GM21529 (cell line): ENCODE data around the gene LMAN1.
A peak's percentile ranks its signal among the peaks of the same experiment; 100 is the strongest.

Experiments
- ATAC-seq: cut with Tn5 transposase; IDR thresholded peaks from one replicate; pipeline ENCODE4 v1.9.1; 2021; ENCODE audit not compliant: unreplicated experiment

LMAN1 gene, protein sequence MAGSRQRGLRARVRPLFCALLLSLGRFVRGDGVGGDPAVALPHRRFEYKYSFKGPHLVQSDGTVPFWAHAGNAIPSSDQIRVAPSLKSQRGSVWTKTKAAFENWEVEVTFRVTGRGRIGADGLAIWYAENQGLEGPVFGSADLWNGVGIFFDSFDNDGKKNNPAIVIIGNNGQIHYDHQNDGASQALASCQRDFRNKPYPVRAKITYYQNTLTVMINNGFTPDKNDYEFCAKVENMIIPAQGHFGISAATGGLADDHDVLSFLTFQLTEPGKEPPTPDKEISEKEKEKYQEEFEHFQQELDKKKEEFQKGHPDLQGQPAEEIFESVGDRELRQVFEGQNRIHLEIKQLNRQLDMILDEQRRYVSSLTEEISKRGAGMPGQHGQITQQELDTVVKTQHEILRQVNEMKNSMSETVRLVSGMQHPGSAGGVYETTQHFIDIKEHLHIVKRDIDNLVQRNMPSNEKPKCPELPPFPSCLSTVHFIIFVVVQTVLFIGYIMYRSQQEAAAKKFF

DNA sequence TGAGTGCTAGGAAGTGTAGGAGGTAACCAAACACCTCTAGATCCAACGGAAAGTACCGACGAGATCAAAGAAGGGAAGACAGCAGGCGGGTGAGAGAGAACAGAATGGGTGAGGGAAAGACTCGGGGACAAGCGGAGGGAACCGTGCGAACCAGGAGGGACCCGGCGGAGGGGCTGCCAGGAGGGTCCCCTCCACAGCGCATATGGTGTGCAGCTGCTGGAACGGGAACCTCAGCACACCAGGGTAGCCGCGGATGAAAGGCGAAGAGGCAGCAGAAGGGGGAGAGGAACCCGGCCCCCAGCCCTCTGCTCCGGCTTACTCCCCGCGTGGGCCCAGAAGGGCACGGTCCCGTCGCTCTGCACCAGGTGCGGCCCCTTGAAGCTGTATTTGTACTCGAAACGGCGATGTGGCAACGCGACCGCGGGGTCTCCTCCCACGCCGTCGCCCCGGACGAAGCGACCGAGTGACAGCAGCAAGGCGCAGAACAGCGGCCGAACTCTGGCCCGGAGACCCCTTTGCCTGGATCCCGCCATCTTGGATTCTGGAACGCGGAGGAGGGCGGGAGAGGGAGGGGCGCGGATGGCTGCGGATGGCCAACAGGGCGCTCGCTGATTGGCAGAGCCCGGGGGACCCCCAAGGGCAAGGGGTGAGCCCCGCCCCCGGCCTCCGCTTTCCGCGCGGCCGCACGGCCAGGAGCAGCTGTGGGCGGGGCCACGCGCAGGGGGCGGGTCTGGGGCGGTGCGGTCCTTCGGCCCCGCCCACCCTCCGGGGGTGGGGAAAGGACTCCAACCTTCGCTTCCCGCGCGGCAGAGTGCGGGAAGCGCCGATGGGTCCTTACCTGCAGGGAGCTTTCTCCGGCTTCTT is at the start of gene LMAN1:
TSS of gene LMAN1 (minus strand) at position 554 of the 864 bp plus-strand sequence. CDS start at position 533, 21 bp downstream.
- peak; percentile 92 for ATAC-seq

DNA sequence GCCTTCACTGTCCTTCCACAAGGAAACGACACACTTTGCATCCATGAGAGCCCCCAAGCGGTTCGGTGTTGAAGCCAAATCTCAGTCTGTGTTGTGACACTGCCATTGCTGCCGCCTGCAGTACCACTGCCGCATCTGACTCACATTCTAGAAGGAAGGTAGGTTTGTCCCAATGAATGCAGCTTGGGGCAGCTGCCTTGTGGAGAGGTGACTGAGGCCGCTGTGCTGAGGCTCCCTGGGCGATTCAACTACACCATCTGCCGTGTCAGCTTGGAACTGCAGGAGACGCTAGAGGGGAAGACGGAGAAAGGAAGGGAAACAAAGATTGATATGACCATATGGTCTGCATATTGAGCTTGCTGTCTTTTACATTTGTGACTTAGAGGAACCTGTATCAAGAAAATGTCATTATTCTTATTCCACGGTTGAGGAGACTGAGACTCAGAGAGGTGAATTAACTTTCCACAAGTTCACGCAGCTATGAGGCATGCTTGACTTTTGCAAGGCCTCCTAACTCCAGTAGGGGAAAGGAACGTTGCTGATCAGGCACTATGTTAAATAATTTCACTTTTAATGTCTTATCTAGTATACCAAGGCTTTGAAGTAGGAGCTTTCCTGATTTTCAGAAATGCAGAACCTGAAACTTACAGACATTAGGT is 43.5 kb upstream of the LMAN1 start:
- peak; percentile 98 for ATAC-seq

DNA sequence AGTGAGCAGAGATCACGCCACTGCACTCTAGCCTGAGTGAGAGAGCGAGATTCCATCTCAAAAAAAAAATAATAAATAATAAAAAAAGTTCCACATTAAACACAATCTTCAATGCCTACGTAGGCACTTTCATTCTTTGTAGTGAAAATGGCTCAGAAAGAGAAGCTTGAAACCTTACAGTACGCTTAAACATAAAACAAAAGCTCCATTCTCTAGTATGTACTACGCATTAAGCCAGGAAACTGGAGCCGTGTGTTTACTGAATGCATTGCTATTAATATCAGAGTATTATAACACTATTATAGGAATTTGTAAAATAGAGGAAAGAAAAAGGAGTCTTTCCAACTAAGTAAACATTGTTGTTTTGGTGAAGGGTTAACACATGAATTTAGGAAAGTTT is 41.3 kb upstream of the LMAN1 start:
- ATAC-seq, result no peak

DNA sequence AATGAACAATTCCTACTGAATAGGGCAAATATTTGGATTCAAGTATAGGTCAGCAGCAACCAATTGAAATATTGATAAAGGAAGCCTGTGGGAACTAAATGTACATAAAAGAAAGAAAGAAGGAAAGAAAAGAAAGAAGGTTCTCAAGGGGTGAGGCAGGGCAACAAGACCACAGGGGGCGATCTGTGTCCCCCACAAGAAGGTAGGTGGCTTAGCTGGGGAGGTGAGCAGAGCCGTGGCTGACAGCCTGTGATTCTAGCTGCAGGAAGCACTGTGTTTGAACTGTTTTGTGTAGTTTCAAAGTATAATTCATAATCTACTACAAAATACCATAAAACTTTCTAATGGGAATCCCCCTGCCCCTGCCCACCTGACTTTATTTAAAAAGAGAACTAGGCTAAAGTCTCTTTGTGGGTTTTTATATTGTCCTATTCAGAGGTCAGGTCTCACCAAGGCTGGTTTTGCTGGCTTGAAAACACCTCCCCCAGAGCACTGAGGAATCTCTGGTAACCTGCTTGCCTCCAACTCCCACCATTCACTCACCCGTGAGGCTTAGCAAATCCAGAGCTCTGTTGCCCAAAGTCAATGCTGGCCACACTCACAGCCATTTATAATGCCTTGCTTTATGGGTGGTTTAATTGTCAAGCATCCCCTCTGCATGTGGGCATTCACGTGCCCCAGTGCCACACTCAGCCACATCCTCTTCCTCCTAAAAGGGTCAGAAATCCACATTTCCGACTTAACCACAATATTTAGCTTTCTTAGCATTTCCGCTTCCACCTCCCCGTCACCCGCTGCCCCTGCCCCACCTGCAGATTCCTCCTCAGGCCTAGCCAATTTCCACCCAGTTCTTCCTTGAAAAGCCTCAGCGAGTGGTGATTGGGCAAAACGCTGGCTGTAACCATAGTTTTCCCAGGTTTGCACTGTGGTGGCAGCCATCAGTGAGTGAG is 36.4 kb upstream of the LMAN1 start:
- ATAC-seq, result no peak

DNA sequence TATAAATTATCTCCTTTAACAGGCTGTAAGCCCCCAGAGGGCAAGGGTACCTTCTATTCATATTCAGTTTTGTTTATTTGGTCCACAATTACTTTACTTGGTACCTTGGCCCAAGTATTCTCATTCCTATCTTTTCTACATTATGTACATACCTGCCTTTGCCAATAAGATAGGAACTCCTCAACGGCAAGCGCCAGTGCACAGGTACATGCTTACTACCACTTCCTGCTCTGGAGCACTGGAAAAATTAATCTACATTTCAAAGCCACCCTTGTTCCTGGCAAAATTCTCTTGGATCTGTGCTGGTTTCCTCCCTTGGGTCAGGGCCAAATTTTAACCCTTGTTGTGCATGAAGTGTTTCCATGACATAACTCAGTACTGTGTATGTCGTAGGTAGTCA is 34.3 kb upstream of the LMAN1 start:
- ATAC-seq, result no peak

DNA sequence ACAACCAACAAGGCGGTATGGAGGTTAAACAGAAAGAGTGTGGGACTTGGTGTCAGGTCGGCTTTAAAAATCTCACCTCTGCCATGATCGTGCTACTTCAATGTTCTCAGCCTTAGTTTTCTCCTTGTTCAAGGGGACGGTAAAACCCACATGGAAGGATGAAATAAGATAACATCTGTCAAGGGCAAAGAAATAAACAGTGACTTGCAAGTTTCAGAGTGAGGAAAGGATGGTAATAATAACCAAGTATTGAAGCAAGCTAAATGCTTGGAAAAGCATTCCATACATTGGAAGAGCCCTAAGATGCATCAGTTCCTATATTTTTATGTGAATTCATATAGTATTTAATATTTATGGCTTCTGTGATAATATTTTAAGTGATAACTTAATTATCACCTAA is 29.8 kb upstream of the LMAN1 start:
- ATAC-seq, result no peak

DNA sequence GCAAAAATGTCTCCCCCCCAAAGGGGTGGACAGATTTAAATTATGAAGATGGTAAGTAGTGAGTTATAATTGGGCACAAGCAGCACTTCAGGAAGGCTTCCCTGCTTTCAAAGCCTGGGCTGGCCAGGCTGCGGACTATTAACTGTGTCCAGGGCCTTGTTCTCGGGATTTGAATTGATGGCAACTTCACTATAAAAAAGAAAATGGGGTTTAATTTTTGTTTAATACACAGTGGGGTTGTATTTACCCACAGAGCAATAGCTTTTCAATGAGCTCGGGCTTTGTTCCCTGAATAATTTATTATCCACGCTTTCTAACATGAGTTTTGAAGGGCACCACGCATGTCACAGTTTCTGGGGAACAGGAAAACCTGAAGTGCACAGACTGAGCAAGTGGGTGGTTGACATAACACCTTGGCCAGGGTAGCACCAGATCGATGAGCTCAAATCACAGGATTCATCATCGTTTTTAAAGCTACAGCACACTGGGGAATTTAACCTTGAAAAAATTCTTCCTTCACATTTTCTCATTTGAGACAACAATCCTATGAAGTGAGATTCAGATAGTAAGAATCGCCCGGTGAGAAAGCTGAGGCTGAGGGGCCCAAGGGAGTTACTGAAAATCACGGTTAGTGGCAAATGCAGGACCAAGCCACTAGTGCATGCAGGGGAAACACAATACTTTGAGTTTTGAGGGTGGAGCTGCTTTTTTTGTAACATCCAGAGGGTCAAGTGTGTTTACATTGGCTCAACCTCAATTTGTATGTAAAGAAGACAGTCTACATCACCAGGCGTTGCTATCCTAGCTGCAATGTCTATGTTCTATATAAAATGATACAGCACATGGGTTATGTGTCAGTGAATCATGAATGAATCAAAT is 28.9 kb upstream of the LMAN1 start:
- no peak for ATAC-seq

DNA sequence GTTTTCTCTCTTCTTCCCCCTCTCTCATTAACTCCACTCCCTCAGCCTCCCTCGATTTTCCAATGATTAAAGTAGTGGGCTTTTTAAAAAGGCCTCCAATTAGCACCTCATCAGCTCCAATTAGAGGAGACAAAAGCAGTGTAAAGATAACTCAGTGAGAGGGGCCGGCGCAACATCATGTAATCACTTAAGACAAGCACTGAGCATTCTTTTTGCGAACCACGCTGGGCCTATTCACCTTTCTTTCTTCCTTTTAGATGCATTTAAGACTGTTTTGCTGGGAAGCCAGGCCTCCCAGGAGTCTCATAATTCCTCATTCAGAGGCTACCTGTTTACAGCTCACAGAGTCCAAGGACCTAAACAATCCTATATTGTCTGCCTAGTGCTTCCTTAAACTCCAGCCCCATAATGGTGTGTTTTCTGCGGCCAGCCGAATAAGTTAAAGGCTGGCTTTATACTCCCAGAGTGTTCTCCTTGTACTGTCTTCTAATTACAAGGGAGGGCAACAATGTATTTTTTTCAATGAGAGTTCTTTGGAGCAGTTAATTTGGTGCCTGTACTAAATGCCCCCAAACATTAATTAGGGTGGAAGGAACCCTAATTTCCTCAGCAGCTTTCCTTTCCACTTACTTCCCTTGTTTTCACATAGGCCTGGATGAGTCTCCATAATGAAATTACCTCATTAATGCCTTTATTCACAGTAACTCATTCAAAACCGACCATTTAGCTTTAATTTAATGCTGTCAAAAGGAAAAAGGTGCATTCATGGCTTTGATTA is 28.0 kb upstream of the LMAN1 start:
- no peak for ATAC-seq

DNA sequence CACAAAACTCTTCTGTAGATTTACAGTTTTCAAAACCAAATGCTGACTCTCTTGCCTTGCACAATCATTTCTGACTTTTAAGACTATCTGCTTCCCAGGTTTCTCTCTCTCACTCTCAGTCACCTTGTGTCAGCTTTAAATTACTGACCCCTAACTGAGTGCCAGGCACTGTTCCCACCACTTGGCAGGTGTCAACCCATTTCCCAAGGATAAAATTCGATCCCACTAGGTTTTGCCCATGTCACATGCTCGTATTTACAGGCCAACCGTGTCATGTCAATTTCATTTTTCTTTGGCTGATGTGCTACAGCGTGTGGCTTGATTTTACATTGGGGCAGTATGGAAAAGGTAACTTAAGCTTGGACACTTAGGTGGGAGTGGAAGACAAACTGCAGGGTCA is 26.1 kb upstream of the LMAN1 start:
- no peak for ATAC-seq

DNA sequence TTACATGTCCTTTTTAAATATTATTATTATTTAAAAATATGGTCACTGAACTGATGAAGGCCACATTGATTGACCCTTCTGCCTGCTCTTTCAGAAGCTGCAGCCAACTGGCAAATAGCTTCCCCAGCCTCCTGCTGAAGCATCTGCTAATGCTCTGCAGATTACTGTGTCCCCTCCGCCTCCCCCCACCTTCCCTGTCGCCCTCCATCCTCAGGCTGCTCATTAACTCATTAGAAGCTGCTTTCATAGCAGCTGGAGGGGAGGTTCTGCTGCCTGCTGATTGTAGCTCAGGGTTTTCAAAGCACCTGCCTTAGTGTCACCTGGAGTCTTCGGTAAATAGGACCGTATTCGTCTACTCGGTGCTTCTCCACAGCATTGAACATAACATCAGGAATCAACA is 24.8 kb upstream of the LMAN1 start:
- ATAC-seq, result no peak

DNA sequence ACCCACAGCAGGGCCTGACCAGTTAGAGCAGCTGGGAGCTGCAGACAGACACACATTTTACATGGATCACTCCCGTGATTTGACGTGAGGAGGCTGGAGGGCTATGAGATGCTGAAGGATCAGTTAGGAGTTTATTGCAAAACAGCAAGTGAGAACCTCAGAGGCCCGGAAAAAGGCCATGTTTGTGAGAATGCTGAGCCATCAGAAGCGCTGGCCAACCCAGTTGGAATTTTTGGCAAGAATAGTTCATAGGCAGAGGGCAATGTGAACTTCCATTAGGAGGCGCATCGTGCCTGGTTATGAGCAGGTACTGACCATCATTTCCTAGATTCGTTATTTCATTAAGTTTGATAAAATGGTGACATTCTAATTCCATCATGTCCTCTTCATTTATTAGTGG is 23.3 kb upstream of the LMAN1 start:
- no peak for ATAC-seq

DNA sequence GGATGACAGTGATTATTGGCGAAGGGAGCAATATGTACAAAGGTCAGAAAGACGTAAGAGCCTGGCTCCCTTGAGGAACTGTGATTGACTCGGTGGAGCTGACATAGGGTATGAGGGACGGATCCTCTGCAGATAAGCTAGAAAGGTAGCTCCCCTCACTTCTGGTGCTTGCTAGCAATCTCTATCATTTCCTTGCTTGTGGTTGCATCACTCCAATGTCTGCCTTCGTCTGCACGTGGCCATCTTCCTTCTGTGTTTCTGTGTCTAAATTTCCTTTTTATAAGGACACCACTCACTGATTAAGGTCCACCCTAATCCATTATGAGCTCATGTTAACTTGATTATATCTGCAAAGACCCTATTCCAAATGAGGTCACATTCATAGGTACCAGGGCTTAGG is 22.9 kb upstream of the LMAN1 start:
- no peak for ATAC-seq

DNA sequence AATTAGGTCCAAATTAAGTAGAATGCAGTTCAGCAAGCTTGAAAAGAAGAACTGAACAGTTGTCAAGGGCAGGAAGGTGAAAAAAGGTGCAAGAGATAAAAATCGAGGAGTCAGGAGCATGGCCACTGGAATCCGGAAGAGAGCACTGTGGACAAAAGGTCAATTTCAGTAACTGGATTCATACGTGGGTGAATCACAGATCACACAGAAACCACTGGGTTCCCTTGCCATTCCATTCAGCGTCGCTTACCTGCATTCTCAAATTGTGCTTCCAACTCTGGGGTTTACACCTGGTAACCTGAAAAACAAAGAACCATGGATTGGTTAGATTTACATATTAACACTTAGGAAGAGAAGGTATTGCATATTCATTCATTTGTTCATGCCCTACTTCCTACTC is 21.6 kb upstream of the LMAN1 start:
- no peak for ATAC-seq

DNA sequence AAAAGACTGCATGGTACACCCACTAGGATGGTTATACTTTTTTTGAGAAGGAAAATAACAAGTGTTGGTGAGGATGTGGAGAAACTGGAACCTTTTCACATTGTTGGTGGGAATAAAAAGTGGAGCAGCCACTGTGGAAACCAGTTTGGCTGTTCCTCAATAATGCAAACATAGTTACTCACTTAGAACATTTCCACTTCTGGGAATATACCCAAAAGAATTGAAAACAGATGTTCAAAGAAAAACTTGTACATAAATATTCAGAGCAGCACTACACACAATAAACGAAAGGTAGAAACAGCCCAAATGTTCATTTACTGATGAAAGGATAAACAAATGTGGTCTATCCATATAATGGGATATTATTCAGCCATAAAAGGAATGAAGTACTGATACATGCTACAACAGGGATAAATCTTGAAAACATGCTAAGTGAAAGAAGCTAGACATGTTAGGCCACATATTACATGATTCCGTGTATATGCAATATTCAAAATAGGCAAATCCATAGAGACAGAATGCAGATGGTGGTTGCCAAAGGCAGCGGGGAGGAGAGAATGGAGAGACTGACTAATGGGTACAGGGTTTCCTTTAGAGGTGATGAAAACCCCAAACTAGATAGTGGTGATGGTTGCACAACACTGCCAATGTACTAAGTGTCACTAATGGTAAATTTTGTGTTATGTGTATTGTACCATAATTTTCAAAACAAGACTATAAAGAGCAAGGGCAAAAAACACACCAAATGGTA is 20.9 kb upstream of the LMAN1 start:
- ATAC-seq, result no peak

DNA sequence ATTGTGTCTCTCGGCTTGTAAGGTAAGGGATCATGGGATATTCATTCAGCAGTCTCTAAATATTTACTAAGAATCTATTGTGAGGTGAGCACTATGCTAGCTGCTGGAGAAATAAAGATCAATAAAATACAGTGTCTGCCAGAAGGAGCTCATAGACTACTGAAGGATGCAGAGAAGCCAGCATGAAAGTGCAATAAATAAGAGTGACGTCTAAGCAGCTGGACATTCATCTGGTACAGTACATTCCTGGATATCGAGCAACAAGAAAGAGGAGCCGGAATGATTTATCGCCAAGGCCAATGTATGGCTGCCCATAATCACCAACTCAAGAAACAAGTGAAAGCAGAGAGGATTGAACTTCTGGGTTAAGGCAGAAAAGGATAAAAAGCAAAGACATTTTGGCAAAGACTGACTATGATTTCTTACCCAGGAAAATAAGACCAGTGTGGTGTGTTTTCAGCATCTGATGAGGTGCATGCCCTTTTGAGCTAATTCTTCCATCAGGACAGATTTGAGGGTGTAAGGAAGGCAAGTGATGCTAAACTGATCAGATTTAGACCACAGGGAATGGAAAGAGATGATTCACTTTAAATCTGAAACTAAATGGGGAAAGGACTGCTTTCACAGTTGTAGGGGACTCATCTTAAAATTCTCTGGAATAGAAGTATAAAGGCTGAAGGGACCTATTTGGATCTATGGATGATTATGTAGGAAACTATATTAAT is 18.7 kb upstream of the LMAN1 start:
- ATAC-seq, result no peak

DNA sequence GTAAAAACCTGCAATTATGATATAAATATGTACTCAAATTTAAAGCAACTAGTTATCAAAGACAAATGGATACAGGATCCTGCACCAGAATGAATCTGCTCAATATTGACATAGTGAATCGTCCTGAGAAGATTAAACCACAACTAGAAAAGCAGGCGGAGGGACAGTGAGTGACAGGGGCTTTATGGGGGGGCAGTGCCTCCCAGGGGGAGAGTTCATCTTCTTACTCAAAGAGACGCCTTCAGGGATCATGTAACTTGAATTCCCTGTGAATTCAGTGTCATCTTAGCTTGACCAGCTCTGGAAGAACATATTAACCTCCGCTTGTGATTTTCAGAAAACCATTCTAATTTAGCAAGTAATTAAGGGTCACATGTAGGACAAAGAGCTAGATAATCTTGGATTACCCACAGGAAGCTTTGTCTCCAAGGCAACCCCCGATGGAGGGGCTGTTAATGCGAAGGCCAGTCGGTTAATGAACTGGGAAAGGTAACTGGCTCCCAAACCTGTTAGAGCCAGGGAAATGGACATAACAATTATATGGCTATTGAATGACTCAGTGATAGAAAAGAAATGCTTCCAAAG is 17.4 kb upstream of the LMAN1 start:
- ATAC-seq, result no peak

DNA sequence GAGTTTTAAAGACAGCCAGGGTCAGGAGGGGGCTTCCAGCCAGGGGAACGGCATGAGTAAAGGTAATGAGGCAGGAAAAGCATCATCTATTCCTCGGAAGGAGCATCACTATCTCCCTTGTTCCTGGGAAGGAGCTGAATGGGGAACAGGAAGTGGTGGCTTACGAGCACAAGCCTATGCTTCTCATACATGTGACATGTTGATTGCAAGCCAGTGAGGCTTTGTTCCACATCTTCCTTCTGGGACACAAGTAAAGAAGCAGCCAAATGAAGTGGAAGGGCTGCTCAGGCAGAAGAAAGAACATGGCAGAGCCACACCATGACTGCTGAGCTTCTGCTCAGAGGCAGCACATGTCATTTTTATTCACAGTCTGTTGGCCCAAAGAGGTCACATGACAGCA is 15.1 kb upstream of the LMAN1 start:
- ATAC-seq, result no peak
